ENCODE measurements around the gene PEX11G. TPM values are rescaled to one million over a fixed set of nuclear protein-coding genes. Genes with fewer than 3 reads are reported as not detected.
A peak's percentile ranks its signal among the peaks of the same experiment; 100 is the strongest.

Gene PEX11G
- polyA plus RNA-seq, 1 experiment = 3.8 TPM

GRCh38 chr19:7468840-7469239 is 20.0 kb downstream of the PEX11G start:
- ChIA-PET POLR2A (no interaction called here), CTCF (interaction anchor here (0.8 kb wide), 1 partner anchor 475 kb away, joined by 3 read pairs; the partner anchor contains the start of gene TIMM44)

GRCh38 chr19:7467009-7467989 is 21.5 kb downstream of the PEX11G start:
- DNase-seq (ENCODE audit: low read depth) = no peak
- Histone ChIP-seq H3K4me3 (ENCODE audit: low read depth, low read length) (no peak overlapping the region), H3K27me3 (ENCODE audit: control insufficient read depth, insufficient read depth, low read length) (no peaks in the 10 kb centered on the region), H3K36me3 (ENCODE audit: control insufficient read depth, insufficient read depth, low read length) (peaks cover 40% of the 10 kb centered on the region)
- no peak for TF ChIP-seq CTCF (IDR thresholded peaks at IDR 0.05; ENCODE audit: insufficient read depth, low read depth, low read length)
- POLR2A ChIA-PET = no interaction called here
- CTCF ChIA-PET = interaction anchor here (0.8 kb wide), 1 partner anchor 27 kb away, joined by 3 read pairs; no protein-coding TSS in a partner anchor

More at GRCh38 chr19:7468840-7469239, 20.0 kb downstream of the PEX11G start:
- Histone ChIP-seq H3K27me3 (ENCODE audit: control insufficient read depth, insufficient read depth, low read length) (no peaks in the 10 kb centered on the region), H3K36me3 (ENCODE audit: control insufficient read depth, insufficient read depth, low read length) (peaks cover 34% of the 10 kb centered on the region), H3K4me3 (ENCODE audit: low read depth, low read length) (no peak overlapping the region)
- no peak for TF ChIP-seq CTCF (IDR thresholded peaks at IDR 0.05; ENCODE audit: insufficient read depth, low read depth, low read length)
- no peak for DNase-seq (ENCODE audit: low read depth)

GRCh38 chr19:7463575-7463974 is 25.3 kb downstream of the PEX11G start:
- DNase-seq (ENCODE audit: low read depth) = no peak
- TF ChIP-seq CTCF (IDR thresholded peaks at IDR 0.05; ENCODE audit: insufficient read depth, low read depth, low read length) = no peak
- no peaks in the 10 kb centered on the region for H3K27me3 ChIP-seq (ENCODE audit: control insufficient read depth, insufficient read depth, low read length)
- H3K4me3 ChIP-seq (ENCODE audit: low read depth, low read length) = no peak overlapping the region
- POLR2A ChIA-PET = no interaction called here
- H3K36me3 ChIP-seq (ENCODE audit: control insufficient read depth, insufficient read depth, low read length) = peaks cover 34% of the 10 kb centered on the region
- CTCF ChIA-PET = no interaction called here

- Histone ChIP-seq H3K36me3 (ENCODE audit: control insufficient read depth, insufficient read depth, low read length) (peaks cover 30% of the 10 kb centered on the region), H3K4me3 (ENCODE audit: low read depth, low read length) (no peak overlapping the region), H3K27me3 (ENCODE audit: control insufficient read depth, insufficient read depth, low read length) (no peaks in the 10 kb centered on the region)
- TF ChIP-seq CTCF (IDR thresholded peaks at IDR 0.05; ENCODE audit: insufficient read depth, low read depth, low read length) = peak; percentile 22; the same call in 1 of the 2 replicates
- ChIA-PET POLR2A (no interaction called here), CTCF (interaction anchor here (1.6 kb wide), 1 partner anchor 70 kb away, joined by 3 read pairs; no protein-coding TSS in a partner anchor)
- no peak for DNase-seq (ENCODE audit: low read depth)
These were observed 26.8 kb downstream of the PEX11G start for GRCh38 chr19:7461841-7462629.

- POLR2A ChIA-PET = no interaction called here
- no peak for TF ChIP-seq CTCF (IDR thresholded peaks at IDR 0.05; ENCODE audit: insufficient read depth, low read depth, low read length)
- H3K36me3 ChIP-seq (ENCODE audit: control insufficient read depth, insufficient read depth, low read length) = peaks cover 28% of the 10 kb centered on the region
- CTCF ChIA-PET = interaction anchor here (1.6 kb wide), 1 partner anchor 72 kb away, joined by 3 read pairs; no protein-coding TSS in a partner anchor
- H3K4me3 ChIP-seq (ENCODE audit: low read depth, low read length) = no peak overlapping the region
- no peaks in the 10 kb centered on the region for H3K27me3 ChIP-seq (ENCODE audit: control insufficient read depth, insufficient read depth, low read length)
- no peak for DNase-seq (ENCODE audit: low read depth)
These were observed 28.3 kb downstream of the PEX11G start for GRCh38 chr19:7460562-7460966.
